Neural cell (in vitro differentiated cells): ENCODE measurements around the gene TIGD6. TPM values are rescaled to one million over a fixed set of nuclear protein-coding genes. Genes with fewer than 3 reads are reported as not detected.

ENCODE experiments used
- H2AFZ ChIP-seq: fragments of 200-600, 300-800 bp; sonication (generic), shearing (Covaris generic); 2 replicates; pipeline ENCODE4 v1.6.0; 2014; ENCODE audit warnings: low read depth, mild to moderate bottlenecking, antibody characterized with exemption, low read length, moderate library complexity
- H3F3A ChIP-seq: fragments of 200-600 bp; shearing (Covaris generic); 2 replicates; pipeline ENCODE4 v1.6.1; 2016; ENCODE audit warnings: mild to moderate bottlenecking, moderate library complexity, mixed read lengths, antibody characterized with exemption, low read length; ENCODE audit not compliant: insufficient read depth, poor library complexity, severe bottlenecking
- H3K27ac ChIP-seq: fragments of 200-600, 300-800 bp; sonication (generic), shearing (Covaris generic); 2 replicates; pipeline ENCODE4 v1.5.1; 2014; ENCODE audit warnings: mild to moderate bottlenecking, low read length, moderate library complexity
- H3K27me3 ChIP-seq: fragments of 300-800, 200-600 bp; sonication (generic), shearing (Covaris generic); 2 replicates; pipeline ENCODE4 v1.6.0; 2014; ENCODE audit warnings: mild to moderate bottlenecking, low read depth, low read length, moderate library complexity; ENCODE audit not compliant: insufficient read depth
- H3K36me3 ChIP-seq: fragments of 300-800, 200-600 bp; sonication (generic), shearing (Covaris generic); 2 replicates; pipeline ENCODE4 v1.5.1; 2014; ENCODE audit warnings: mild to moderate bottlenecking, antibody characterized with exemption, low read length, moderate library complexity; ENCODE audit not compliant: insufficient read depth
- H3K4me2 ChIP-seq: fragments of 300-800, 200-600 bp; sonication (generic), shearing (Covaris generic); 2 replicates; pipeline ENCODE4 v1.6.0; 2014; ENCODE audit warnings: mild to moderate bottlenecking, low read length
- H3K4me3 ChIP-seq: fragments of 300-800, 200-600 bp; sonication (generic), shearing (Covaris generic); 2 replicates; pipeline ENCODE4 v1.5.1; 2014; ENCODE audit warnings: mild to moderate bottlenecking, low read length, moderate library complexity
- H3K79me2 ChIP-seq: fragments of 200-600 bp; shearing (Covaris generic); replicated peaks from 2 replicates; pipeline ENCODE4 v1.6.0; 2014; ENCODE audit warnings: mild to moderate bottlenecking, low read length, moderate library complexity; ENCODE audit not compliant: insufficient read depth
- H3K9ac ChIP-seq: fragments of 300-800, 200-600 bp; sonication (generic), shearing (Covaris generic); 2 replicates; pipeline ENCODE4 v1.6.1; 2016; ENCODE audit warnings: mild to moderate bottlenecking, low read length, mixed read lengths
- H3K9me2 ChIP-seq: fragments of 200-600 bp; shearing (Covaris generic); 2 replicates; pipeline ENCODE4 v1.6.1; 2016; ENCODE audit warnings: mild to moderate bottlenecking, low read length, mixed read lengths; ENCODE audit not compliant: insufficient read depth
- H3K9me3 ChIP-seq: fragments of 200-600, 300-800 bp; sonication (generic), shearing (Covaris generic); 2 replicates; pipeline ENCODE4 v1.6.1; 2016; ENCODE audit warnings: mild to moderate bottlenecking, mixed run types, low read length, moderate library complexity, mixed read lengths
- H4K20me1 ChIP-seq: fragments of 200-600 bp; shearing (Covaris generic); 2 replicates; pipeline ENCODE4 v1.6.1; 2016; ENCODE audit warnings: mild to moderate bottlenecking, mixed run types; ENCODE audit not compliant: insufficient read depth
- CTCF ChIP-seq: fragments of 450-650 bp; IDR thresholded peaks from 2 replicates; pipeline ENCODE4 v1.5.1; 2014; ENCODE audit warnings: antibody characterized with exemption, mild to moderate bottlenecking, moderate library complexity; ENCODE audit not compliant: poor library complexity, severe bottlenecking
- EP300 ChIP-seq: fragments of 450-650 bp; conservative IDR thresholded peaks from 2 replicates; pipeline ENCODE4 v1.6.1; 2014; ENCODE audit warnings: antibody characterized with exemption, mild to moderate bottlenecking, moderate library complexity; ENCODE audit not compliant: poor library complexity, severe bottlenecking
- EZH2 ChIP-seq: fragments of 200-600, 300-800 bp; shearing (Covaris generic), sonication (generic); IDR thresholded peaks from 2 replicates; pipeline ENCODE4 v1.6.1; 2014; ENCODE audit warnings: antibody characterized with exemption, low read length, borderline replicate concordance, mild to moderate bottlenecking; ENCODE audit not compliant: insufficient read depth, poor library complexity, severe bottlenecking
- MXI1 ChIP-seq: fragments of 450-650 bp; conservative IDR thresholded peaks from 2 replicates; pipeline ENCODE4 v1.6.1; 2014; ENCODE audit warnings: antibody characterized with exemption, mild to moderate bottlenecking; ENCODE audit not compliant: poor library complexity, severe bottlenecking
- POLR2AphosphoS5 ChIP-seq: IDR thresholded peaks from 2 replicates; pipeline ENCODE4 v1.6.1; 2012
- RAD21 ChIP-seq: fragments of 450-650 bp; conservative IDR thresholded peaks from 2 replicates; pipeline ENCODE4 v1.6.1; 2014; ENCODE audit warnings: antibody characterized with exemption, mild to moderate bottlenecking, moderate library complexity
- REST ChIP-seq: IDR thresholded peaks from 2 replicates; pipeline ENCODE4 v1.6.1; 2012; ENCODE audit warnings: borderline replicate concordance
- SMC3 ChIP-seq: fragments of 450-650 bp; conservative IDR thresholded peaks from 2 replicates; pipeline ENCODE4 v1.6.1; 2014; ENCODE audit warnings: antibody characterized with exemption, mild to moderate bottlenecking, moderate library complexity; ENCODE audit not compliant: poor library complexity
- TAF1 ChIP-seq: IDR thresholded peaks from 2 replicates; pipeline ENCODE4 v1.6.1; 2012; ENCODE audit warnings: low read depth
- polyA plus RNA-seq: library from polyadenylated mRNA; depleted of rRNA; stranded (reverse); fragments of >200 nt; gene quantifications from 2 replicates; pipeline ENCODE4 v1.2.3, GENCODE V29; 2014

Gene TIGD6
- polyA plus RNA-seq, 1 donor from 2014 or later: 6.5 TPM

GRCh38 chr5:150026682-150027172, 26.3 kb upstream of the TIGD6 start:
- Histone ChIP-seq H3K36me3 (no peaks in the 10 kb centered on the region), H3K4me2 (no peak overlapping the region)

GRCh38 chr5:150024346-150024984, 24.0 kb upstream of the TIGD6 start:
- no peak overlapping the region for H3K4me2 ChIP-seq
- H3F3A ChIP-seq: no peaks in the 10 kb centered on the region
- H3K36me3 ChIP-seq: no peaks in the 10 kb centered on the region
- no peak overlapping the region for H3K27ac ChIP-seq
- no peak overlapping the region for H3K9ac ChIP-seq
- H3K4me3 ChIP-seq: no peak overlapping the region
- no peaks in the 10 kb centered on the region for H3K9me3 ChIP-seq
- no peaks in the 10 kb centered on the region for H3K27me3 ChIP-seq
- H3K9me2 ChIP-seq: no peaks in the 10 kb centered on the region
- no peaks in the 10 kb centered on the region for H4K20me1 ChIP-seq
- no peak overlapping the region for H2AFZ ChIP-seq
- no peaks in the 10 kb centered on the region for H3K79me2 ChIP-seq
- TF ChIP-seq EP300 (no peak), REST (no peak), MXI1 (no peak), POLR2AphosphoS5 (no peak), TAF1 (no peak), RAD21 (no peak), CTCF (no peak), SMC3 (no peak), EZH2 (no peak)

More at GRCh38 chr5:150026682-150027172, 26.3 kb upstream of the TIGD6 start:
- Histone ChIP-seq H3K9me3 (no peaks in the 10 kb centered on the region), H3K4me3 (no peak overlapping the region), H3K9me2 (no peaks in the 10 kb centered on the region), H3F3A (no peaks in the 10 kb centered on the region), H3K27ac (no peak overlapping the region), H4K20me1 (no peaks in the 10 kb centered on the region), H3K9ac (no peak overlapping the region), H3K79me2 (no peaks in the 10 kb centered on the region), H3K27me3 (no peaks in the 10 kb centered on the region), H2AFZ (no peak overlapping the region)
- TF ChIP-seq EP300 (no peak), SMC3 (no peak), POLR2AphosphoS5 (no peak), EZH2 (no peak), TAF1 (no peak), CTCF (no peak)
